Stimulated activated naive CD4-positive, alpha-beta T cell treated with Interleukin-2 at 50 U/mL for 16 hours (primary cell): ENCODE measurements around the gene RNF157.

Experiments used
- DNase-seq: peaks from one replicate; lab custom pipeline; 2025; lab: John Stamatoyannopoulos, UW

Gene RNF157

GRCh38 chr17:76240461-76241203 is at the start of gene RNF157:
RNF157 (minus strand) TSS chr17:76240493; CDS start chr17:76240240, 253 bp downstream.
- DNase-seq, result peak; percentile 50

- DNase-seq, result no peak
These were observed 41.5 kb upstream of the RNF157 start for GRCh38 chr17:76281573-76282371.

DNA sequence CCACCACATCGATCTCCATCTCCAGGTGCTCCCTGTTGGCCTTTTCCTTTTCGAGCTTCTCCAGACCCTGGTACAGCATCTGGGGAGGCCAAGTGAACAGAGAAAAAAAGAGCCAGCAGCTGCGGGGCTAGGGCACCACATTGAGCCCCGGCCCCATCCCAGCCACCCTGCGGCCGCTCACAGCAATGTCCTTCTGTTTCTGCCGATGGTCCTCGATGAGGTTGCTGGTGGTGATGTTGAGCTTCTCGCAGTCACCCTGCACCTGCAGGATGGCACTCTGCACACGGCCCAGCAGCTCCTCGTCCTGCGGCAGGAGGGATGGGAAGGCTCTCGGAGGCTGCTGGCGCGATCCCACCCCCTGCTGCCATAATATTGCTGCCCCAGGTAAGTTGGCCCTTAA is 40.4 kb upstream of the RNF157 start:
- no peak for DNase-seq

- DNase-seq, result no peak
These were observed 39.5 kb upstream of the RNF157 start for GRCh38 chr17:76279742-76280287.

- DNase-seq, result peak; percentile 73
These were observed 38.9 kb upstream of the RNF157 start for GRCh38 chr17:76278952-76279741.

DNA sequence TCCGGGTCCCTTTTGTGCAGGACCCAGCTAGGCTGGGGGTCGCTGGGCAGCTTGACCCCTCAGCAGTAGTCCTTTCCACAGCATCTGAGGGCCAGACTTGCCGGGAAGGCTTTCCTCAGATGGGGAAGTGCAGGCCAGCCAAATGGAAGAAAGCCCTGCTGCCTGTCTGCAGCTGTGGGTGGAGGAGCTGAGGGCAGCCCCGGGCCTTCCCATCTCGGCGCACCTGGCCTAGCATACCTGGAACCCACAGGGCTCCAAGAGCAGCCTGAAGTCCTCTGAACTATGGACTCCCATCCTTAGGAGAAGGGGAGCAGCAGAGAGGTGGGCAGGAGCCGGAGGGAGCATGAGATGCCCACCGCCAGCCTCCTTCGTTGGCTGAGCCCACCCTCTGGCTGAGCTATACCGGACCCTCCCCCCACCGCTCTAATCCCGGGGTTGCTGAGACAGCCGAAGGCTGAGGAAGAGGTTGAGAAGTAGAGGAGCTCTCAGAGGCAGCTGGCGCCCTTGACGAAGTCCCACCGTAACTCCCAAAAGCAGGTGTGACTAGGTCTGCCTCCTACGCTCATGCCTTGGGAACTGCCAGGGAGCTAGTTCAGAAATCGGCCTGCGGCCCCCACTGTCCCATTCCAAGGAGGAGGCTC is 38.1 kb upstream of the RNF157 start:
- no peak for DNase-seq

DNA sequence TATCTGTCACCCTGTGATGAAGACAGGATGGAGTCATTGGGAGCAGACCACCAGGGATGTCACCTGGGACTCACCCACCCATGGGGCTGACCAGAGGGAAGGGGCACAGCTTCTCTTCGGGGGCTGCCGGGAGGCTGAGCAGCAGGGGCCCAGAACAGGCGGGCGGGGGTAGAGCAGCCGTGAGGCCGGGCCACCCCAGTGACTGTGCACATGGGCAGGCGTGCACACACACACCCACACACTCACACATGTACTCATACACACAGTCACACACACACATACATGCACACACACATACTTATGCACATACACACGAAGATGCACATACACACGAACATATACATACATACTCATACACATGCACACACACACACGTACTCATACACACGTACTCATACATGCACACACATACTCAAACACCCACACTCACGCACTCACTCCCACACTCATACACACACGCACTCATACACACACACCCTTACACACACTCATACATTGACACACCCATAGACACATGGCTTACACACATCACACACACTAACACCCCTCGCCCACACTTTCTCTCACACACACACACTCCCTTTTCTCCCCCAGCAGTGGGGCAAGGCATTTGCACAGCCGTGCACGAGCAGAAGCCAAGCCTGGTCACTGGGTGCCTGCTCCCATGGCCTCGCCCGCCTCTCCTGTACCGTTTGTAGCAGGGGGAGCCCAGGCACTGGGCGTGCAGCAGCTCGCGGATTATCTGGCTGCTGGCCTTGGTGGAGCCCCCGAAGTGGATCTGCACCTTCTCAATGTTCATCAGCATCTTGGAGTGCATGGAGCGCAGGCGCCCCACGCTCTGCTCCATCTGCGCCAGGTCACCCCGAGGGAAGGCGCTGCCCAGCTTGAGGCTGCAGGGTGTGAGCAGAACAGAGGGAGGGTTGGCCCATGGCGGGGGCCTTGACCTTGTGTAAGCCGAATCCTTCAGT is 37.3 kb upstream of the RNF157 start:
- DNase-seq, result no peak

DNA sequence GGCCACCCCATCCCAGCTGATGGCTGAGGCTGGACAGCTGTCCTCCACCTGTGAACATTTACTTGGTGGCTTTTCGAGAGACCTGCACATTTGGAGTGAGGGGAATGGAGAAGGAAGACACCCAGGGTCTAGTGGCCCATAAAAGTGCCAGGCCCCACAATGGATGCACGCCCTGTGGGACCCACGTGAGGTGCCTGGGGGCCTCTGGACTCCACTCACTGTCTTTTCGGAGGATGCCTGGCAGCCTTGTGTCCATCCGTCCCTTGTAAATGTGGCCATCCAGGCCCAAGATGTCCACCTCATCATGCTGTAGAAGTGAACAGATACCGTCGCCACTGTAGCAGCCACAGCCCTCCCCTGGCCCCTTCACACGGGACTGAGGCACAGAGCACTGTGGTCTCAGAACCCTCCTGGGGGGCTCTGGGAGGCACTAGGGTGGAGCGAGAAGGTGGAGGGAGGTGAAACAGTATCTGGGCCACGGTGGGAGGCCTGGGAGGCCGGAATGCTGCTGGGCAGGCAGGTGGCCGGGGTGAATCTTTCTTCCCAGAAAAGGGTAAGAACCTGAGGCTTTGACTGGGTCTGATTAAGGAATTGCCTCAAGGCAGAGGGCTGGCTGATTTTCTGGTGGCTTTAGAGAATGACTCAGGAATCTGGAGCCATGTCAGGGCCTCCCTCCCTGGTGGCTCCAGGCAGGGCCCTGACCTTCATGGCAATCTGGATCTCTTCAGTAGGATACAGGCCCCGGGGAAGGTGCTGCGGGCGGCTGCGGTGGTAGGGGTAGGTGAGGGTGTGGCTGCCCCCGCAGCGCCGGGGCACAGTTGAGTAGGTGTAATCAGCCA is 36.4 kb upstream of the RNF157 start:
- DNase-seq, result no peak

GRCh38 chr17:76276069-76276431 is 35.8 kb upstream of the RNF157 start:
- no peak for DNase-seq

DNA sequence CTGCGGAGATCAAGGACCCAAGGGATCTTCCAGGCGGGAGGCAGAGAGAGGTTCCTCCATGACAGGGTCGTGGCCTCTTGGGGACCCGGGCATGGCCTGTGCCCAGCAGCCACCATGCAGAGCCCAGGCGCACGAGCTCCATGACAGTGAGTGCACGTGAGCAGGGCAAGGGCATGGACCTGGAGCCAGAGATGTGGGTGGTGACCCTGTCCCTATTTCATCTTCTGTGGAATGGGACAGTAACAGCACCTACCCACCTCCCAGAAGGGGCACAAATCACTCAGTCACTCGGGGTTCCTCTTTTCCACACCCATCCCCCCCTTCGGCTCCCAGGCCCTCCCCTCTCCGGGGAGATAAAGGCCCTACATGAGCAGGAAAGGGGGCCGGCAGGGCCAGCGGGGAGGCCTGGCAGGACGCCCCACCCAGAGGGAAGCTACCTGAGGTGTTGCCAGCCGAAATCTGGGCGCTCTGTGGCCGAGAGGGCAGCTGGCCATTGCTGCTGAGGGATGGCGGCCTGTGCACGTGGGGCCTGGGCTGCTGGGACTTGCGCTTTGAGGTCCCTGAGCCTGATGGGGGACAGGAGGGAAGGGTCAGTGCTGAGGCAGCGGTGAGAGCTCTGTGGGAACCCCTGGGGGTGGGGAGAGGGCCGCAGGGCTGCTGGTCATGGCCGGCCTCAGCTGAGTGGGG is 35.2 kb upstream of the RNF157 start:
- no peak for DNase-seq

DNA sequence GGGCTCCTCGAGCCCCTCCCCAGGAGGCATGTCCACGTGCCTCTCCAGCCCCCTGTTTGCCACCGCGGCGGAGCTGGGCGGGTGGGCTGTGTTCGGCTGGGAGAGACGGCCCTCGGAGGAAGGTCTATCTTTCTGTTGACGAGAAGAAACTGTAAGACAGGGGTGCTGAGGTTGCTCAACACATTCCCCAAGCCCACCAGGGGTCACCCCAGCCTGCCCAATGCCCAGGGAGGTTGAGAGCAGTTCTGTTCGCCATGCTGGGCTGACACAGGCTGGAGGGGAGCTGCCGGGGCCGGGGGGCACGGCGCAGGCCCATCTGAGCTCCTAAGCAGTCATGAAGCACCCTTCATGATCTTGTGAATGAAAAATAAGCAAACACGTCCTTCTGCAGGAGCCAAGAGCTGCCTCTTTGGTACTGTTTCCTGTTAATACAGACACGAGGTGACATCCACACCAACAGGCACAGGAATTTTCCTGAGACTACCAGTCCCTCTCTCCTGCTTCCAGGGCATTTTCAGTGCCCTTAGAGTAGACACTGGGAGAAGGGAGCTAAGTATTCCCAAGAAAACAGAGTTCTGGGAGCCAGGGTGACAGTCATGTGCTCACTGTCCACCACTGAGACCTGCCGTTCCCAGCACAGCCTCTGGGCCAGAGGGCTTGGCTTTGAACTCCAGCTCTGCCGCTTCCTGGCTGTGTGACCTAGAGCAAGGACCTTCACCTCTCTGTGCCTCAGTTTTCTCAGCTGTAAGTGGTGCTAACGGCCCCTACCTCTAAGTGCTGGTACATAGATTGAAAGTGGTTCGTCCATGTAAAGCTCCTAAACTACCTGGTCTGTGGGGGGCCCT is 34.0 kb upstream of the RNF157 start:
- no peak for DNase-seq

- DNase-seq, result no peak
These were observed 33.3 kb upstream of the RNF157 start for GRCh38 chr17:76273445-76274111.

DNA sequence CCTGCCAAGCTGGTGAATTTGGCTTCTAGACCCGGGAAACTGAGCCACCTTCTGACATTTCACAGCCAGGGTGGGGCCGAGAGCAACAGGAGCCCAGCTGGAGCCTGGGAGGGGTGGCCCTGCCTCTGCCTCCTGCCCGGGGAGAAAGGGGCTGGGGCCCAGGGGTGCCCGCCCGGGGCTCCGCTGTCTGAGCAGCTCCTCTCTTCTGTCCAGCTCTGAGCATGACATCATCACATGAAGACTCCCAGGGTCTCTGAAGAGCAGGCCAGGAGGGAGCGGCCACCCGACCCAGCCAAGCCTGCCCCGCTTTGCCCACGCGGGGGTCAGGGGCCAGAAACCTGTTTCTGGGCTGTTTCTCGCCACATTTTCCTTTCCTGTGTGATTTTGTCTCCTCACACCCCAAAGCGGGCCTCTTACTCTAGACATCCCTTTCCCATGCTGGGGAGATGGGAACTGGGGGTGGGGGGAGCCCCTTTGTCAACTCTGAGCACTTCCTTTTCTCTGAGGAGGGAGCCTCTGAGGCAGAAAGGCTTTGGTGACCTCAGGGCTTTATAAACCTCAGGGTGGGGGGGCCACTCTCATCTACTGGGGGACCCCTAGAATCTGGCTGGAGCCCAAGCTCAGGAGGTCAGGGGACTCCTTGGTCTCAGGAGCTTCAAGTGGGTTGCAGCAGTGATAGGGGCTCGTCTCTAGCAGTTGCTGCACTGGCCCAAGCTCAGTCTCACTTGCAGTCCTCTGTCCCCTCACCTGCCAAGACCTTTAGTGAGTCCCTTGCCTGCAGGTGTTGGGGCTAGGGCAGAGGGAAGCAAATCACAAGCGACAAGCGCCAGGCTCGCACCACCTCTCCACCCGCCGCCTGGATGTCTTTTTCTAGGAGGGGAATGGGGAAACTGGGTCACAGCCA is 32.5 kb upstream of the RNF157 start:
- DNase-seq, result peak; percentile 67

DNA sequence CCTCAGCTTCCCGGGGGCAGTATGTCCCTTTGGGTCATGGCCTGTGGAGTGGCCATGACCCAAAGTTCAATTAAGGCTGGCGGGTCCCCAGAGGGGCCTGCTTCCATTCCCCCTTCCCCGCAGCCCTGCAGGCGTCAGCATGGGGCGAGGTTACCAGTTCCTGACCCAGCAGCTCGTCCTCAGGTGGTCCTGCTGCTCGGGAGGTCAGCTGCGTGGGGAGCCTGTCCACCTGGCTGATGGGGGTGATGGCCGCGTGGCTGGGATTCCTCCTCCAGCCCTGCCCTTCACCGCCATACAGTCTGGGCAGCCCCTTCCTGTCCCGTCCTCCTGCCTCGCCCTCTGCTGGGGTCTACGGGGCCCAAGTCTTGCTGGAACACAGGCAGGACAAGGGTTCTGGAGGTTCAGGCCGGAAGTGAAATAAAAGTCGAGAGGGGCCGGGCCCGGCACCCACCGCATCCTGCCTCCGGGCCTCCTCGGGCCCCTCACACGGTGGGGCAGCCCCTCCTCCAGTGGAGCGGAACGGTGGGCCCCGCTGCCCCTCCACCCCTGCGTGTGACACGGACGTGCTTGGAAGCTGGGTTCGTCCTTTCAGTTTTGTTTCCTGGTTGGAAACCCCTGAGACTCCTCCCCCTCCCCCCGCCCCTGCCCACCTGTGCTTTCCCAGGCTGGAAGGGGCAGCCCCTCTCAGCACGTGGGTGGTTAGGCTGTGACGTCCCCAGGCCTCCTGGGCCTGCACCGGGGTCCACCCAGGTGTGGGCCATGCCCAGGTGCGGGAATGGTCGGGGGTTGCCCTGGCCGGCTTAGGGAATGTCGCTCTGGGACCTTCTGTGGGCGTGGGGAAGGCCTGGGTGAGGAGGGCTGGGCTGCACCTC is 31.6 kb upstream of the RNF157 start:
- DNase-seq, result peak; percentile 87
